GM13976 (cell line): ENCODE results near the gene FRS2.

Source experiments
- DNase-seq: peaks from one replicate; pipeline ENCODE4 v3.0.0; 2012; ENCODE audit warnings: low spot score
- CTCF ChIP-seq: IDR thresholded peaks from 2 replicates; pipeline ENCODE4 v1.5.1; 2012; ENCODE audit warnings: borderline replicate concordance, mild to moderate bottlenecking; ENCODE audit not compliant: insufficient read depth; ENCODE audit errors: extremely low read depth, missing control alignments, control extremely low read depth
- in situ Hi-C: fragments of 300-500 bp; cut with MboI; formaldehyde crosslinking; loops from one replicate; pipeline ENCODE4 v1.12.0; 2022; ENCODE audit warnings: low sequenced_read_pairs, mixed read lengths, inconsistent platforms; ENCODE audit not compliant: unreplicated experiment

The FRS2 gene

GRCh38 chr12:69457433-69457832 is 12.8 kb upstream of the FRS2 start:
- in situ Hi-C loops, result no loop called here
- no peak for TF ChIP-seq CTCF
- no peak for DNase-seq

DNA sequence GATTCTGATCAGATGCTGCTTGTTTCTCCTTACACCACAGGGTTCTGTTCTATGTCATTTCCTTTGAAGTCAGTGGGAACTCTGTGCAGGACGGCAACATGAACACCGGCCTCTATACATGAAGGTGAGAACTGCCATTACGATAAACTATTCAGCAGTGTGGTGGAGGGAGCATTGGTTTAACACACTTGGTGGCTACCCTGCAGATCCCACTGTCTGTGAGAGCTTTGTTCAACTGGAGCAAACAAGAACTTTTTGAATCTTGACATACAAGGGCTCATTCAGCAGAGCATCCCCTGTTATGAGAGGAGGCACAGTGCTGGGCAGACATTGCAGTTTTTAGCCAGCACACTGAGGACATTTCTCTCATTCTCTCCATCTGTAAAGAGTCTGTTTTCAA is 10.7 kb upstream of the FRS2 start:
- no peak for DNase-seq
- in situ Hi-C loops, result no loop called here
- no peak for TF ChIP-seq CTCF

DNA sequence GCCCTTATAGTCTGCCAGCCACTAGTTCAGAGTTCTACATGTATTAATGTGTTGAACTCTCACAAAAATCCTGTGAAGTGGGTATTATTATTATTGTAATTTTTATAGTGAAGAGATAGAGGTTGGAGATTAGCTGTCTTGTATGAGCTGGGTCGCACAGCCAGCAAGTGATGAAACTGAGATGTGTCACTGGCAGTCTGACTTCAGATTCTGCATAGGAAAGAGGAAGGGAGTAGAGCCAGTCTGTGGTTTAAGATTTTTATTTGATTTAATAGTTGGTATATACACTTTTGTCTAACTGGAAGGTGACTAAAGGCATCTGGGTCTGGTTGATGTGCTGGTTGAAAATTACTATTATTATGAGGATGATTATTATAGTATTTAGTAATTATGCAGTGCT is 5.8 kb upstream of the FRS2 start:
- in situ Hi-C loops, result no loop called here
- no peak for TF ChIP-seq CTCF

DNA sequence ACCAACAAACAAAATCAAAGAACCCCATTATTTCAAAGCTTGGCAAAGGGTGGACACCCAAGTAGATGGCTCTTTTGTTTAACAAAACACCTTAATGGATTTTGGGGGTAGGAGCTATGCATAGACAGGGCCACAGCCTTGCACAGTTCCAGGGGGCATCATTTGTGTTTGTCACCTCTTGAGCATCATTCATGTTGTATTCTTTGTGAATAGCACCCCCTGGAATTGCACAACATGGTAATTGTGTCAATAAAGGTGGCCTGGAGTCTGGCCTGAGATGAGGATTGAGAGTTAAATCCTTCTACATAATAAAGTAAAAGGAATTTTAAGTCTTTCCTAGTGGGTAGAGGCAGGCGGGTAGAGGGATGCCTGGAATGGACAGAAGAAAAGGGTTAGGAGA is 3.3 kb upstream of the FRS2 start:
- no peak for TF ChIP-seq CTCF
- no peak for DNase-seq
- in situ Hi-C loops, result no loop called here

More for the DNA sequence above, 5.8 kb upstream of the FRS2 start:
- DNase-seq, result no peak

GRCh38 chr12:69467366-69467765 is 2.8 kb upstream of the FRS2 start:
- no peak for DNase-seq
- no peak for TF ChIP-seq CTCF
- in situ Hi-C loops, result no loop called here

DNA sequence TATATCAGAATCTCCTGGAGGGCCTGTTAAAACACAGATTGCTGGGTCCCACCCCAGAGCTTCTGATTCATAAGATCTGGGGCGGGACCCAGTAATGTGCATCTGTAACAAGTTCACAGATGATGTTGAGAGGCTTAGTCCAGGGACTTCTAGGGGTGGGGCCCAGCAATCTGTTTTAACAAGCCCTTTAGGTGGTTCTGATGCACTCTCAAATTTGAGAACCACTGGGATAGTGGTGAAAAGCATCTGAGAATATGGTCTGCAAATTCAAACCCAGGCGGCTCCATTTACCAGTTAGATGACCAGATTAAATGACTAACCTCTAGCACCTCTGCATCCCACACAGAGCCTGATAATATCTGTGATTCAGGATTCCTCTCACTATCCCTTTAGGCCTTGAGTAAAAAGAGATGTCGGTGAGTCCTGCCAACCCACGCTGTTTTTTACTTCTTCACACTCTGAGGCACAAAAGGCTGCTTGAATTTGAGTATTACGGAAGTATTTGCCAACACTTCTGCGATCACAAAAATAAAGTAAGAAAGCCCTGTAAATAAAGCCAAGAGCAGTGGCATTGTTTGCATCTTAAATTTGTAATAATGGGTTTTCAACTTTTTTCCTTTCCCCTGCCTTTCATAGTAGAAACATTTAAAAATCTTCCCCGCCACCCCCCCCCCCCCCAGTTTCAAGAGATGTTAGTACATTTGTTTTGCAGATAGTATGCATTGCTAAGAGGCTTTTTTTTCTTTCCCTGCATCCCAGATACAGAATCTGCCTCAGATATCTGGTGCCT is 1.8 kb upstream of the FRS2 start:
- TF ChIP-seq CTCF, result no peak
- in situ Hi-C loops, result no loop called here
- DNase-seq, result no peak
